Measurements from ENCODE around the gene CEACAM20.
"Not testable (repeated sequence)": the region's sequence is repeated elsewhere in the genome, so short reads cannot be mapped to it uniquely, and the experiment has no call there.

Gene CEACAM20

GRCh38 chr19:44529536-44529935, at the start of gene CEACAM20:
TSS of gene CEACAM20 (minus strand) at chr19:44529675. CDS start at chr19:44529509, 166 bp downstream.
- no peak for DNase-seq (ENCODE audit: low spot score)

GRCh38 chr19:44577566-44577874, 48.0 kb upstream of the CEACAM20 start:
- DNase-seq (ENCODE audit: low spot score): no peak

DNA sequence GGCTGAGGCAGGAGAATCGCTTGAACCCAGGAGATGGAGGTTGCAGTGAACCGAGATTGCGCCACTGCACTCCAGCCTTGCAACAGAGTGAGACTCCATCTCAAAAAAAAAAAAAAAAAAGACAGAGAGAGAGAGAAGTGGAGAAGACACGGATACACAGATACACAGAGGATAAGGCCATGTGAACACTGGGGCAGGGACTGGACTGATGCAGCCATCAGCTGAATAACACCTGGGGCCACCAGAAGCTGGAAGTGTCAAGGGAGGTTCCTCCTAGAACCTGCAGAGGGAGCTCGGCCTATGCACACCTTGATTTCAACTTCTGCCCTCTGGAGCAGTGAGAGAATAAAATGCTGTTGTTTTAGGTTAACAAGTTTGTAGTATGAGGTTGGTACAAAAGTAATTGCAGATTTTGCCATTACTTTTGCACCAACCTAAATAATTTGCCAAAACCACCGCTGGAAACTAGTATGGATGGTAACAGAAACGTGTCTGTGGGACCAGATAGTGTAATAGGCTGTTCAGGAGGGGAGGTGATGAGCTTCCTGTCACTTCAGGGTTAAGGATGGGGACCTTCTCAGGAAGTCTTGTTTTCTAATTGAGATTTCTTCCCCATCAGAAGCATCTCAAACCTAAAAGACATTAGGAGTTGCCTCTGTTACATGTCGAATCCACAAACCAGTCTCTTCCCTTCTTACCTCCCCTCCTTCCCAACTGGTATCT, 47.5 kb upstream of the CEACAM20 start:
- no peak for DNase-seq (ENCODE audit: low spot score)

DNA sequence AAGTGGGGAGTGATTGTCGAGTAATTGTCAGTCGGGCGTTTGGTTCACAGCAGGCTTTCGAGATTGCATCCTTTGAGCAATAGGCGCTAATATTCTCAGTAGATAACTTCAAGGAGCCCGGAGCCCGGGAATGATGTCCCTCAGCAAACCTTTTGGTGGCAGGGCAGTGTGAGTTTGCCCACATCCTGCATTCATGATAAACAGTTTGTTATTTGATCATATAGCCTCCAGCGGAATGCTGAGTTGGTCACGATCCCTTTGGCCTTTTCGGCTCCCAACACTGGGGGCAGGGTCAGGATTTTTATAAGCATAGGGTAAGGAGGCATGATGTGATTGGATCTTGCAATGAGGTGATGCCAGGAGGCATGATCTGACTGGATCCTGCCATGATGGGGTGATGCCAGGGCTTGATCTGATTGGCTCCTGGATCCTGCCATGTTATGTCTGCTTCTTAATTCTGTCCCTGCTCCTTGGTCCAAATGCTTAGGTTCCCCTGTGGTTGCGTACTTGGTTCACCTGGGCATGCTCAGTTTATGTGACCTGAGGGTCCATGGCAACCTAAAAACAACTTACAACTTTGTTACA, 45.7 kb upstream of the CEACAM20 start:
- DNase-seq (ENCODE audit: low spot score): no peak

- no peak for DNase-seq (ENCODE audit: low spot score)
Observed at GRCh38 chr19:44574186-44574950, 44.9 kb upstream of the CEACAM20 start.

DNA sequence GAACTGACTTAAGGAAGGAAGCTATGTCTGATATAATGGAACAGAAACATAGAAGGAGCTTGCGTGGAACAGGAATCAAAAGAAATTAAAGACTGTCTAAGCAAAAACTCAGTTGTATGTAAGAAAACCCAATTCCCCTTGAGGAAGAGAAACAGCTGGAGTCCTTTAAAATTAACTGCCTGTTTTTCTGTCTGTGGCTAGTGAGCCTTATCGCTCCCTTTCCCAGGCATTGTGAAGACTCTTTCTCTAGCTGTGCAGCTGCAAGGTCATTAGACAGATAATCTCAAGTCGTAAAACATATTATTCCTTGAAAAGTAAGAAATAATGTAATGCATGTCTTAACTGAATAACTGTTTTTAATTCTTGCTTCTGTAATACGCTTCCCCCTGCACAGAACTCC, 44.2 kb upstream of the CEACAM20 start:
- DNase-seq (ENCODE audit: low spot score): no peak

GRCh38 chr19:44573183-44573582, 43.7 kb upstream of the CEACAM20 start:
- DNase-seq (ENCODE audit: low spot score): no peak

- no peak for DNase-seq (ENCODE audit: low spot score)
Observed at GRCh38 chr19:44572581-44572900, 43.1 kb upstream of the CEACAM20 start.

DNA sequence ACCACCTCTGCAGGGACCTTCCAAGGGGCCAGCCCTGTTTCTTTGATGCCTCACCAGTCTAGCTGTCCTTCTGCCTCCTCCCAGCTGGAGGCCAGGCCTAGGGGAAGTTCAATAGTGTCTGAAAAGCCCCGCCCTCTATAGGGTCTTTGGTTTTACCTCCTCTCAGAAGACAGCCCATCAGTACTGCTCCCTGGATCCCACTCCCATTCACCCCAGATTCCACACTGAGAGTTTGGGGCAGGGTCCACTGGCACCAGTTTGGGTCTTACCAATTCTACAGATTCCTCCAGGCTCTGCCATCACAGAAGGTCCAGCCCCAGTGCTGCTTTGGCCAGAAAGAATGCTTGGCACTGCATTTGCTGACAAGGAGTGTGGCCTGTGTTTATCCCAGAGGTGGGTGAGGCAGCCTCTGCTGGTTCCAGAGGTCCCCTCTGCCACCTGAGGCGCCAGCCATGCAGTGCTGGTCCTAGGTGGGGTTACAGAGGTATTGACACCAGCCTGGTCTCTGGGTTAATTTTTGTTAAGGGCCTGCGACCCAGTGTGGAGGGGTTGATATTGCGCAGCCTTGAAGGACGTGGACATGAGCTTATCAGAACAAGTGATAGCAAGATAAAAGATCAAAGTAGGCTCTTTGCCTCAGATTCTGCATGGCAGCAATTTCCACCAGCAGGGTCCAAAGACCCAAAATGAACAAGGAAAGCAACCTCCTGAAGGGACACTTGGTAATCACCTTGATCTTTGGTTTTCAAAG, 42.5 kb upstream of the CEACAM20 start:
- DNase-seq (ENCODE audit: low spot score): no peak

- DNase-seq (ENCODE audit: low spot score): peak; percentile 68
Observed at GRCh38 chr19:44570984-44571684, 41.7 kb upstream of the CEACAM20 start.

- DNase-seq (ENCODE audit: low spot score): no peak
Observed at GRCh38 chr19:44570603-44570983, 41.1 kb upstream of the CEACAM20 start.

DNA sequence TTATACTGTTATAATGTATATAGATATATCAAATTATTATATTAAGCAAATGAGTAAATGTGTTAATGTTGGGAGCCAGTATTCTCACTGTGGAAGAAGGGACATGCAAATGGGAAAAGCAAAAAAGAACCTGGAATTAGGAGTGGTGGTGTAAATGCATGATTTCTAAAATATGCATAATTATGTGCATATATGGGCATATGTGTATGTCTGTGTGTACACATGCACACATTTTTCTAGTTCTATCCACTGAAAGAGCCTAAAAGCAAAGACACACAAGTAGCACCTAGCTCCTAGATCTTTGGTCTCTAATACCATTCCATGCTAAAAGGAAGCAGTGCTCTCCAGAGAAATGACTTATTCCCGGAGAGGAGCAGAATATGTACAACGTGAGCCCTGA, 38.3 kb upstream of the CEACAM20 start:
- no peak for DNase-seq (ENCODE audit: low spot score)

DNA sequence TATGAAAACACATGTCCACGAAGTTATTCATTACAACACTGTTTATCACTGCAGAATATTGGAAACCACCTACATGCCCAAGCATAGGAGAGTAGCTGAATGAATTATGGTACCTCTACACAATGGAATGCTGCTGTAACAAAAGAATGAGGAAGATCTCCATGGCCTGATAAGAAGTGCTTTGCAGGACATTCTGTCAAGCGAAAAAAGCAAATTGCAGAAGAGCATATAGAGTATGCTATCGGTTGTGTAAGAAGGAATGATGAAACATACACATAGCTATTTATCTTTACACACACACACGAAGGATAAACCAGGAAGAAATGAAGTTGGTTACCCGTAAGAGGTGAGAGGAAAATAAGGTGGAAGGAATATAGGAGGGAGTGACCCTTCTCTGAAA, 37.5 kb upstream of the CEACAM20 start:
- DNase-seq (ENCODE audit: low spot score): no peak

GRCh38 chr19:44563086-44563655, 33.7 kb upstream of the CEACAM20 start:
- DNase-seq (ENCODE audit: low spot score): not testable (repeated sequence)

GRCh38 chr19:44557933-44558332, 28.5 kb upstream of the CEACAM20 start:
- DNase-seq (ENCODE audit: low spot score): no peak

DNA sequence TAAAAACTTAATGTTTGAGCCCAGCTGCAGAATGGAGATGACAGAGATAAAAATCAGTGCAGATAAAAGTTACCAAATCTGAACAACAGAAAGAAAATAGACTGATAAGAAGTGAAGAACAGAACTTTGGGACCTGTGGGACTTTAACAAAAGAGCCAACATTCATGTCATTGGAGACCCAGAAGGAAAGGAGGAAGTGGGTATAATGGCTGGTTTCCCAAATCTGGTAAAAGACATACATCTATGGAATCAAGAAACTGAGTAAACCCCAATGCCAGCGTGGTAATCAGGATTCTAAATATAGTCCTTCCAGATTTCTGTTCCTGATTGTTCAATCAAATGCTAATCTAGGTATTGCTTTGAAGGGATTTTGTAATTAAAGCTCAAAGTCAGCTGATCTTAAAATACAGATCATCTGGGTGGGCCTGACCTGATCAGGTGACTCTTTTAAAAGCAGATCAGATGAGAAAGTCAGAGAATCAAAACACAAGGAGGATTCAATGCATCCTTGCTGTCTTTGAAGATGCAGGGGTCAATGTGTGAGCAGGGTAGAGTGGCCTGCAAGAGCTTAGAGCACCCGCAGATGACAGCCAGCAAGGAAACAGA, 25.3 kb upstream of the CEACAM20 start:
- DNase-seq (ENCODE audit: low spot score): no peak

GRCh38 chr19:44553478-44554171, 24.1 kb upstream of the CEACAM20 start:
- DNase-seq (ENCODE audit: low spot score): no peak

DNA sequence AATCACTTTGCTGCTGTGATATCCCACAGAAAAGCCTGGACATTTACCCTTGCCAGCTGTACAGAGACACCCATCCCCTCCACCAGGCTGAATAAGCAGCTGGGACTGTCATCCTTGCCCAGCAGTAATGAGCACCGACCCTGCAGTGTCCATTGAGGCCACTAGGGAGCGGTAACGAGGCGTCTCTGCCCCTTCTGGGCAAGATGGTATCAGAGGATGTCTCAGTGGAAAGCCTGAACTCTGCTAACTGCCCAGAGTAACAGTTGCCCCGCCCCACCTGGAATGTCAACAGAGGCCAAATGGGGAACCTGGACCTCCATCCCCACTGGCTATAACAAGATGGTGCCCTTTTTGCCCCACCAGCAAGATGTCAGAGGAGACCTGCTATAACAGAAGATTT, 22.8 kb upstream of the CEACAM20 start:
- DNase-seq (ENCODE audit: low spot score): peak; percentile 20

DNA sequence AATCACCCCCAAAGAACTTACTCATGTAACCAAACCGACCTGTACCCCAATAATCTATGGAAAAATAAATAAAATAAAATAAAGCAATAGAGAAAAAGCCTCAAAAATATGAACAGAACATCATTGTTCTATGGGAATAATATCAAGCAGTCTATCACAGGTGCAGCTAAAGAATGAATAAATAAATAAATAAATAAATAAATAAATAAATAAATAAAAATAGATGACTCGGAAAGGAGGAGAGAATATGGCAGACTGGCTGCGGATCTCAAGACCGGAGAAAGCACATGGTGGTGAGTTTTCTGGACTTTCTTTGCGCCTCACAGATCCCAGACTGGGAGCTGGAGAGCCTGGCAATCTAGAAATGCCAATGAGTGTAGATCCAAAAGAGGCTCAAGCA, 22.4 kb upstream of the CEACAM20 start:
- DNase-seq (ENCODE audit: low spot score): no peak

DNA sequence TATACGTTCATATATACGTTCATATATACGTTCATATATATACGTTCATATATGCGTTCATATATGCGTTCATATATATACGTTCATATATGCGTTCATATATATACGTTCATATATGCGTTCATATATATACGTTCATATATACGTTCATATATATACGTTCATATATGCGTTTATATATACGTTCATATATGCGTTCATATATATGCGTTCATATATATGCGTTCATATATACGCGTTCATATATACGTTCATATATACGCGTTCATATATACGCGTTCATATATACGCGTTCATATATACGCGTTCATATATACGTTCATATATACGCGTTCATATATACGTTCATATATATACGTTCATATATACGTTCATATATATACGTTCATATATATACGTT, 21.5 kb upstream of the CEACAM20 start:
- not testable (repeated sequence) for DNase-seq (ENCODE audit: low spot score)

- no peak for DNase-seq (ENCODE audit: low spot score)
Observed at GRCh38 chr19:44549507-44549906, 20.0 kb upstream of the CEACAM20 start.
